ENCODE measurements around the gene SYF2. TPM values are rescaled to one million over a fixed set of nuclear protein-coding genes. Genes with fewer than 3 reads are reported as not detected.
"Not testable (repeated sequence)": the region's sequence is repeated elsewhere in the genome, so short reads cannot be mapped to it uniquely, and the experiment has no call there.

Gene SYF2
- total RNA-seq, 2 donors from 2014 or later: 27.0 to 32.7 TPM

GRCh38 chr1:25256578-25256965 lies 24.3 kb upstream of the SYF2 start:
- H3K27ac Mint-ChIP-seq: no peak overlapping the region
- H3K27me3 Mint-ChIP-seq: no peaks in the 10 kb centered on the region
- no peak for ATAC-seq
- H3K36me3 Mint-ChIP-seq: no peaks in the 10 kb centered on the region
- DNase-seq (ENCODE audit: low spot score): no peak
- H3K4me1 Mint-ChIP-seq (ENCODE audit: low read depth in 2 of 2): peaks cover 3 to 10% of the 10 kb centered on the region in 2 donors
- no peak overlapping the region for H3K4me3 Mint-ChIP-seq
- H3K9me3 Mint-ChIP-seq: no peaks in the 10 kb centered on the region

- no peaks in the 10 kb centered on the region for H3K9me3 Mint-ChIP-seq
- no peak overlapping the region for H3K4me3 Mint-ChIP-seq
- H3K27ac Mint-ChIP-seq: no peak overlapping the region
- no peaks in the 10 kb centered on the region for H3K27me3 Mint-ChIP-seq
- ATAC-seq (no peak), DNase-seq (ENCODE audit: low spot score) (no peak)
- peaks cover 3 to 10% of the 10 kb centered on the region in 2 donors for H3K4me1 Mint-ChIP-seq (ENCODE audit: low read depth in 2 of 2)
- no peaks in the 10 kb centered on the region for H3K36me3 Mint-ChIP-seq
Measured at GRCh38 chr1:25255706-25256577, 23.6 kb upstream of the SYF2 start.

DNA sequence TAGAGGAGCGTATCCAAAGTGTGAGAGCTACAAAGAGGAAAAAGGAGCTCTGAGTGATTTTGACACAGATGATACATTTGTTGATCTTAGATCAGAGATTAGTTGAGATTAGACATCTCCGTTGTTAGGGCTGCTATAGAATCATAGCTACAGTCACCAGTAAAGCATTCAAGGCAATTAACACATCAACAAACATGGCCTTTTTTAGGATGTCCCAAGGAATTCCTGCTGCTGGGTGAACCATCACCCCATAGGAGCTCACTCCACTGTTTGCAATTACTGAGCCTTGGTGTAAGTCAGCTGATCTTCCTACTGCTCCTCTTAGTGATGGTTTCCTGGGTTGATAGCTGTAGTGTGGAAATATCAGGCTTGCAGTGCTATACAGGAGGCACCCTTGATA lies 21.6 kb upstream of the SYF2 start:
- Mint-ChIP-seq H3K9me3 (no peaks in the 10 kb centered on the region), H3K27ac (no peak overlapping the region), H3K36me3 (no peaks in the 10 kb centered on the region), H3K27me3 (no peaks in the 10 kb centered on the region), H3K4me1 (ENCODE audit: low read depth in 2 of 2) (peaks cover 0 to 3% of the 10 kb centered on the region in 2 donors), H3K4me3 (no peak overlapping the region)
- DNase-seq (ENCODE audit: low spot score) (no peak), ATAC-seq (no peak)

- Mint-ChIP-seq H3K4me3 (peak overlapping the region; percentile 98), H3K36me3 (peaks cover 30% of the 10 kb centered on the region), H3K27ac (peak overlapping the region; percentile 97 to 98), H3K4me1 (ENCODE audit: low read depth in 2 of 2) (peaks cover 33 to 35% of the 10 kb centered on the region in 2 donors), H3K9me3 (no peaks in the 10 kb centered on the region), H3K27me3 (no peaks in the 10 kb centered on the region)
- ATAC-seq: peak in 1 of 2 donors; percentile 71
- DNase-seq (ENCODE audit: low spot score): no peak
Measured at GRCh38 chr1:25247829-25248754, 15.8 kb upstream of the SYF2 start.

- Mint-ChIP-seq H3K27me3 (no peaks in the 10 kb centered on the region), H3K27ac (peak within 1 kb of the TSS; percentile 97 to 98), H3K4me3 (peak within 1 kb of the TSS; percentile 98), H3K36me3 (peaks cover 39% of the 10 kb centered on the region), H3K9me3 (no peaks in the 10 kb centered on the region), H3K4me1 (ENCODE audit: low read depth in 2 of 2) (peaks cover 33 to 44% of the 10 kb centered on the region in 2 donors)
- DNase-seq (ENCODE audit: low spot score): peak; percentile 99
- ATAC-seq: peak; percentile 92 to 93
Measured at GRCh38 chr1:25247024-25247828, 14.9 kb upstream of the SYF2 start, which contains the start of gene RSRP1. Gene RSRP1 (minus strand): TSS chr1:25247454. CDS start chr1:25246963, 491 bp downstream.

DNA sequence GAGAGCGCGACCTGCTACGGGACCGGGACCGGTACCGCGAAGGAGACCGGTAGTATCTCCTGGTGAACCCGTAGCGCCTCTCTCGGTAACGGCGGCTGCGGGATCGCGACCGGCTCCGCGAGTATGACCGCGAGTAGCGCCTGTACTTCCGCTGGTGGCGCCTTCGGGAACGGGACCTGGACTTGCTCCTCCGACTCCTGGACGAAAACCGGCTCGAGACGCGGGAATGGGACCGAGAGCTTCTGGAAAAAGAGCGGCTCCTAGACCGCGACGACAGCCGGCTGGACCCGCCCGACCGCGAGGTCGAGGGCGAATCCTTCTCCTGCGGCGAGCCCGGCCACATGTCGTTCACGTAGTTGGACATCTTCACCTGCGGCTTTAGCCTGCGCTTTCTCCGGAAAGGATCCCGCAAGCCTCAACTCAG lies 14.3 kb upstream of the SYF2 start:
- H3K9me3 Mint-ChIP-seq: no peaks in the 10 kb centered on the region
- H3K27ac Mint-ChIP-seq: peak overlapping the region; percentile 97 to 98
- peak overlapping the region; percentile 98 for H3K4me3 Mint-ChIP-seq
- H3K27me3 Mint-ChIP-seq: no peaks in the 10 kb centered on the region
- peaks cover 40% of the 10 kb centered on the region for H3K36me3 Mint-ChIP-seq
- DNase-seq (ENCODE audit: low spot score): no peak
- peaks cover 33 to 46% of the 10 kb centered on the region in 2 donors for H3K4me1 Mint-ChIP-seq (ENCODE audit: low read depth in 2 of 2)
- peak; percentile 0 to 2 for ATAC-seq

- DNase-seq (ENCODE audit: low spot score): no peak
- peak; percentile 0 for ATAC-seq
- Mint-ChIP-seq H3K27ac (peak overlapping the region; percentile 97 to 98), H3K36me3 (peaks cover 40% of the 10 kb centered on the region), H3K27me3 (no peaks in the 10 kb centered on the region), H3K4me3 (peak overlapping the region; percentile 98), H3K9me3 (no peaks in the 10 kb centered on the region), H3K4me1 (ENCODE audit: low read depth in 2 of 2) (peaks cover 33 to 46% of the 10 kb centered on the region in 2 donors)
Measured at GRCh38 chr1:25245809-25246599, 13.7 kb upstream of the SYF2 start.

GRCh38 chr1:25245393-25245792 lies 13.1 kb upstream of the SYF2 start:
- Mint-ChIP-seq H3K9me3 (no peaks in the 10 kb centered on the region), H3K4me3 (peak overlapping the region; percentile 98), H3K27ac (peak overlapping the region; percentile 97 to 98), H3K36me3 (peaks cover 40% of the 10 kb centered on the region), H3K4me1 (ENCODE audit: low read depth in 2 of 2) (peaks cover 34 to 51% of the 10 kb centered on the region in 2 donors), H3K27me3 (no peaks in the 10 kb centered on the region)
- no peak for DNase-seq (ENCODE audit: low spot score)
- ATAC-seq: no peak

DNA sequence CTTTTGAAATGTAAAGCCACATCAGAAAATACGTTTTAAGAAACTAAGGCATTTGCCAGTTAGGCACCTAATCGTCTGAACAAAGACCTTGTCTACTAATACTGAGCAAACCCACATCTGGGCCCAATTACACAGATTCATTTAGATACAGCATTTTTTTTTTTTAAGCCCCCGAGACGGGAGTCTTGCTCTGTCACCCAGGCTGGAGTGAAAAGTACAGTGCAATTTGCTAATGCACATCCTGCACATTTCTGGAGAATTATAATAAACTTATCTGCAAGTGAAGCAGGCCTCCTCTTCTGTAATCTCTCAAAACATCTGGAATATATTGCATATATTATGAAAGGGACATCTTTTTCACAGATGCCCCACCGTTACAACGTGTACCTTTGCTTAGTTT lies 11.6 kb upstream of the SYF2 start:
- H3K27ac Mint-ChIP-seq: peak overlapping the region; percentile 56 to 71
- peaks cover 46 to 64% of the 10 kb centered on the region in 2 donors for H3K4me1 Mint-ChIP-seq (ENCODE audit: low read depth in 2 of 2)
- no peaks in the 10 kb centered on the region for H3K27me3 Mint-ChIP-seq
- DNase-seq (ENCODE audit: low spot score) (no peak), ATAC-seq (no peak)
- peak overlapping the region; percentile 60 for H3K4me3 Mint-ChIP-seq
- H3K9me3 Mint-ChIP-seq: no peaks in the 10 kb centered on the region
- peaks cover 44% of the 10 kb centered on the region for H3K36me3 Mint-ChIP-seq

- H3K4me3 Mint-ChIP-seq: peak overlapping the region; percentile 92
- peak overlapping the region; percentile 97 to 98 for H3K27ac Mint-ChIP-seq
- ATAC-seq (peak; percentile 93 to 95), DNase-seq (ENCODE audit: low spot score) (peak; percentile 96)
- H3K27me3 Mint-ChIP-seq: no peaks in the 10 kb centered on the region
- H3K36me3 Mint-ChIP-seq: peaks cover 27% of the 10 kb centered on the region
- no peaks in the 10 kb centered on the region for H3K9me3 Mint-ChIP-seq
- H3K4me1 Mint-ChIP-seq (ENCODE audit: low read depth in 2 of 2): peaks cover 24 to 40% of the 10 kb centered on the region in 2 donors
Measured at GRCh38 chr1:25239681-25240541, 7.6 kb upstream of the SYF2 start.

GRCh38 chr1:25238046-25238445 lies 5.7 kb upstream of the SYF2 start:
- Mint-ChIP-seq H3K36me3 (peaks cover 14% of the 10 kb centered on the region), H3K27ac (peak overlapping the region in 1 of 2 donors; percentile 60), H3K4me1 (ENCODE audit: low read depth in 2 of 2) (peaks cover 17 to 28% of the 10 kb centered on the region in 2 donors), H3K4me3 (no peak overlapping the region), H3K9me3 (no peaks in the 10 kb centered on the region), H3K27me3 (no peaks in the 10 kb centered on the region)
- DNase-seq (ENCODE audit: low spot score): no peak
- ATAC-seq: no peak

- not testable (repeated sequence) for H3K4me3 Mint-ChIP-seq; H3K27me3 Mint-ChIP-seq; ATAC-seq; DNase-seq (ENCODE audit: low spot score); H3K9me3 Mint-ChIP-seq; H3K27ac Mint-ChIP-seq; H3K36me3 Mint-ChIP-seq
- peaks cover 21 to 23% of the 10 kb centered on the region in 2 donors for H3K4me1 Mint-ChIP-seq (ENCODE audit: low read depth in 2 of 2)
Measured at GRCh38 chr1:25236261-25236660, 4.0 kb upstream of the SYF2 start.
